HL-60 (cell line): ENCODE data around the gene MYBPC2.

Experiments used
- DNase-seq, 2 experiments: peaks; one replicate each; pipeline ENCODE4 v3.0.0-alpha.2; 2010 to 2020; ENCODE audit warnings: low read depth in 1 of 2, low spot score in 1 of 2
- H3K27ac ChIP-seq: fragments of 250-450 bp; sonication (Bioruptor Pico); replicated peaks from 2 replicates; pipeline ENCODE4 v1.5.1; 2020; ENCODE audit warnings: mild to moderate bottlenecking, moderate library complexity
- H3K27me3 ChIP-seq: fragments of 250-450 bp; sonication (Bioruptor Pico); 2 replicates; pipeline ENCODE4 v1.5.1; 2021; ENCODE audit warnings: mild to moderate bottlenecking, moderate library complexity; ENCODE audit not compliant: insufficient read depth, poor library complexity, severe bottlenecking
- H3K4me3 ChIP-seq: replicated peaks from 2 replicates; pipeline ENCODE4 v1.5.1; 2011; ENCODE audit warnings: mild to moderate bottlenecking, control low read depth, low read length; ENCODE audit not compliant: insufficient read depth
- GABPA ChIP-seq: IDR thresholded peaks from 2 replicates; pipeline ENCODE4 v1.6.1; 2012; ENCODE audit warnings: low read depth
- POLR2AphosphoS5 ChIP-seq: IDR thresholded peaks from 2 replicates; pipeline ENCODE4 v1.6.1; 2012; ENCODE audit warnings: low read depth
- SPI1 ChIP-seq: IDR thresholded peaks from 2 replicates; pipeline ENCODE4 v1.6.1; 2012; ENCODE audit warnings: low read depth, mild to moderate bottlenecking, borderline replicate concordance
- TF ChIP-seq, protein P1 (sequence below): IDR thresholded peaks from 2 replicates; pipeline ENCODE4 v1.6.1; 2012; ENCODE audit warnings: low read depth; ENCODE audit not compliant: insufficient replicate concordance
- TF ChIP-seq, protein P2 (sequence below): IDR thresholded peaks from one replicate; pipeline ENCODE4 v1.5.1; 2011; ENCODE audit warnings: low read length, control low read depth, inconsistent platforms; ENCODE audit not compliant: insufficient read depth

MYBPC2 gene

DNA sequence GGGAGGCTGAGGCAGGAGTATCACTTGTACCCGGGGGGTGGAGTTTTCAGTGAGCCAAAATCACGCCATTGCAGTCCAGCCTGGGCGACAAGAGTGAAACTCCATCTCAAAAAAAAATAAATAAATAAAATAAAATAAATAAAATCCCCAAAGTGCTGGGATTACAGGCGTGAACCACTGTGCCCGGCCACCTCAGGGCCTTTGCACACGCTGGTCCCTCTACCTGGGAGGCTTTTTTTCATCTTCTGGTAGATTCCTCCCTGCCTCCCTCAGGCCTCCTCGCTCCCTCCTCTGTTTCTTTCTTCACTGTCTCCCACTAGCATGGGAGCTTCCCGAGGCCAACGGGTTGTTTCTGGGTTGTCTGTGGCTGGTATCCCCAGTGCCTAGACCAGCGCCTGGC is 15.1 kb downstream of the MYBPC2 start:
- DNase-seq, result no peak
- no peak for TF ChIP-seq SPI1
- TF ChIP-seq, protein P1, sequence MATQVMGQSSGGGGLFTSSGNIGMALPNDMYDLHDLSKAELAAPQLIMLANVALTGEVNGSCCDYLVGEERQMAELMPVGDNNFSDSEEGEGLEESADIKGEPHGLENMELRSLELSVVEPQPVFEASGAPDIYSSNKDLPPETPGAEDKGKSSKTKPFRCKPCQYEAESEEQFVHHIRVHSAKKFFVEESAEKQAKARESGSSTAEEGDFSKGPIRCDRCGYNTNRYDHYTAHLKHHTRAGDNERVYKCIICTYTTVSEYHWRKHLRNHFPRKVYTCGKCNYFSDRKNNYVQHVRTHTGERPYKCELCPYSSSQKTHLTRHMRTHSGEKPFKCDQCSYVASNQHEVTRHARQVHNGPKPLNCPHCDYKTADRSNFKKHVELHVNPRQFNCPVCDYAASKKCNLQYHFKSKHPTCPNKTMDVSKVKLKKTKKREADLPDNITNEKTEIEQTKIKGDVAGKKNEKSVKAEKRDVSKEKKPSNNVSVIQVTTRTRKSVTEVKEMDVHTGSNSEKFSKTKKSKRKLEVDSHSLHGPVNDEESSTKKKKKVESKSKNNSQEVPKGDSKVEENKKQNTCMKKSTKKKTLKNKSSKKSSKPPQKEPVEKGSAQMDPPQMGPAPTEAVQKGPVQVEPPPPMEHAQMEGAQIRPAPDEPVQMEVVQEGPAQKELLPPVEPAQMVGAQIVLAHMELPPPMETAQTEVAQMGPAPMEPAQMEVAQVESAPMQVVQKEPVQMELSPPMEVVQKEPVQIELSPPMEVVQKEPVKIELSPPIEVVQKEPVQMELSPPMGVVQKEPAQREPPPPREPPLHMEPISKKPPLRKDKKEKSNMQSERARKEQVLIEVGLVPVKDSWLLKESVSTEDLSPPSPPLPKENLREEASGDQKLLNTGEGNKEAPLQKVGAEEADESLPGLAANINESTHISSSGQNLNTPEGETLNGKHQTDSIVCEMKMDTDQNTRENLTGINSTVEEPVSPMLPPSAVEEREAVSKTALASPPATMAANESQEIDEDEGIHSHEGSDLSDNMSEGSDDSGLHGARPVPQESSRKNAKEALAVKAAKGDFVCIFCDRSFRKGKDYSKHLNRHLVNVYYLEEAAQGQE, result no peak
- TF ChIP-seq POLR2AphosphoS5, result no peak
- no peak overlapping the region for H3K27ac ChIP-seq
- H3K27me3 ChIP-seq, result peaks cover 5% of the 10 kb centered on the region
- H3K4me3 ChIP-seq, result no peak overlapping the region

DNA sequence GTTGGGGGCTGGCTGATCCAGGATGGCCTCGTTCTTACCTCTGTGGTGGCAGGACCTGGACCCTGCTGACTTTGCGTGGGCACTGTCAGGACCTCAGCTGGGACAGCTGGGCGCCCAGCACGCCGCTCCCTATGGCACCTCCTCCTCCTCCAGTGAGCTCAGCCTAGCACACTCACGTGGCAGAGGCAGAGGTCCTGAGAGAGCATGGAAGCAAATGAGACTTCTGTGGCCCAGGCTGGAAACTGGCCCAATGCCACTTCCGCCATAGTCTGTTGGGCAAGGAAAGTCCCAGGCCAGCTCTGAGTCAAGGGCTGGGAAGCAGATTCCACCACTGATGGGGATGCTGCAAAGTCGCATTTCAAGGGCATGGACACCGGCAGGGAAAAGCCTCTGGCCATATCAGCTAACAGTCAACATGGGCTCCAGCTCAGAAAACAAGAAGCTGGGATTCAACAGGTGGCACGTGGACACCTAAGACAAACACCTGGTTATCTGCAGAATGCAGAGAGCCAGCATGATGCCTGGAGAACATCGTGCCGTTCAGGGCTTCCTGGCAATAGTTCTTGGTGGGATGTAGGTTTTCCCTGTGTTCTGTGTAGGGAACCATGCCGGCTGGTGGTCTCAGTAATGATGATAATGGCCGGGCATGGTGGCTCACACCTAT is 16.7 kb downstream of the MYBPC2 start:
- H3K27ac ChIP-seq, result no peak overlapping the region
- H3K4me3 ChIP-seq, result no peak overlapping the region
- peaks cover 5% of the 10 kb centered on the region for H3K27me3 ChIP-seq
- no peak for DNase-seq
- TF ChIP-seq, protein P1, result no peak
- TF ChIP-seq, protein P2, sequence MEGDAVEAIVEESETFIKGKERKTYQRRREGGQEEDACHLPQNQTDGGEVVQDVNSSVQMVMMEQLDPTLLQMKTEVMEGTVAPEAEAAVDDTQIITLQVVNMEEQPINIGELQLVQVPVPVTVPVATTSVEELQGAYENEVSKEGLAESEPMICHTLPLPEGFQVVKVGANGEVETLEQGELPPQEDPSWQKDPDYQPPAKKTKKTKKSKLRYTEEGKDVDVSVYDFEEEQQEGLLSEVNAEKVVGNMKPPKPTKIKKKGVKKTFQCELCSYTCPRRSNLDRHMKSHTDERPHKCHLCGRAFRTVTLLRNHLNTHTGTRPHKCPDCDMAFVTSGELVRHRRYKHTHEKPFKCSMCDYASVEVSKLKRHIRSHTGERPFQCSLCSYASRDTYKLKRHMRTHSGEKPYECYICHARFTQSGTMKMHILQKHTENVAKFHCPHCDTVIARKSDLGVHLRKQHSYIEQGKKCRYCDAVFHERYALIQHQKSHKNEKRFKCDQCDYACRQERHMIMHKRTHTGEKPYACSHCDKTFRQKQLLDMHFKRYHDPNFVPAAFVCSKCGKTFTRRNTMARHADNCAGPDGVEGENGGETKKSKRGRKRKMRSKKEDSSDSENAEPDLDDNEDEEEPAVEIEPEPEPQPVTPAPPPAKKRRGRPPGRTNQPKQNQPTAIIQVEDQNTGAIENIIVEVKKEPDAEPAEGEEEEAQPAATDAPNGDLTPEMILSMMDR, result no peak
- TF ChIP-seq POLR2AphosphoS5 (no peak), GABPA (no peak), SPI1 (no peak)

DNA sequence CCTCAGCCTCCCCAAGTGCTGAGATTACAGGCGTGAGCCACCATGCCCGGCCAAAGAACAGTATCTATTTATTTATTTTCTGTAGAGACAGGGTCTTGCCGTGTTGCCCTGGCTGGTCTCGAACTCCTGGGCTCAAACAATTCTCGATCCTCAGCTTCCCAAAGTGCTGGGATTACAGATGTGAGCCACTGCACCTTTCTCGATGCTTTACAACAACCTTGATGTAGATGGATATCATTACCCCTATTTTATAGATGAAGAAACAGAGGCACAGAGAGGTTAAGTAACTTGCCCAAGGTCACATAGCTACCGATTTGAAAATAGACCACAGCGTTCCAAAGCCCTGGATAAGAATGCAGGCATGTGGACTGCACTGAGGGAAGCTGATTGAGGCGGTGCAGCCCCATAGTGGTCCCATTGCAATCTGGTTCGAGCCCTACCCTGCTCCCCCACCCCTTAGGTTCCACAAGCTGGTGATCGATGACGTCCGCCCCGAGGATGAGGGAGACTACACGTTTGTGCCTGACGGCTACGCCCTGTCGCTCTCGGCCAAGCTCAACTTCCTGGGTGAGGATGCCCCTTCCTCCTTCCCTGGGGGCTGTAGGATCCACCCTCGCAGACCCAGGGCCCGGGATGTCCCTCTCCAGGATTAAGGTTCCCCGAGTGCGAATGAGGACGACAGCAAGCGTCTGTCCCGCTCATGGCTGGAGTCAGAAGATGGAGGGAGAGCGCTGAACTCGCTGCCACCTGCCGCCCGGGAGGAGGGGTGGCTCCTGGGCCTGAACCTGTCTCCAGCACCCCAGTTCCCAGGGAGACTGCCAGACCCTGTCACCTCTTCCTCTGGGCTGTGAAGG is 17.9 kb downstream of the MYBPC2 start:
- no peak overlapping the region for H3K27ac ChIP-seq
- H3K4me3 ChIP-seq, result no peak overlapping the region
- H3K27me3 ChIP-seq, result peaks cover 5% of the 10 kb centered on the region
- no peak for DNase-seq
- TF ChIP-seq GABPA (no peak), POLR2AphosphoS5 (no peak)

DNA sequence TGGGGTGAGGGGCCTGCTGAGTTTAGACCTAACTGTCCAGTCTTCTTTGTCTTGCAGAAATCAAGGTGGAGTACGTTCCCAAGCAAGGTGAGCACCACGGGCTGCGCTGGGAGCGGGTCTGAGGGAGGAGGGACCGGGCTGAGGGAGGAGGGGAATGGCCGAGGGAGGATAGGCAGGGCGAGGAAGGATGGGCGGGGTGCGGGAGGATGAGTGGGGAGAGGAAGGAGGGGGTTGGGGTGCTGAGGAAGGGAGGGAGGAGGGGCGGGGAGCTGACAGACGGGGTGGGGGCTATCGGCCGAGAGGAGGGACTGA is 18.5 kb downstream of the MYBPC2 start:
- TF ChIP-seq, protein P1, result no peak
- TF ChIP-seq SPI1, result no peak
- no peak for DNase-seq
- peaks cover 5% of the 10 kb centered on the region for H3K27me3 ChIP-seq
- no peak overlapping the region for H3K27ac ChIP-seq
- no peak overlapping the region for H3K4me3 ChIP-seq
